Activated naive CD8-positive, alpha-beta T cell treated with anti-CD3 and anti-CD28 coated beads, Interleukin-2, amount 50 U/mL, for 24 hours (primary cell): Measurements from ENCODE around the gene RASGRF2.

Experiments
- ATAC-seq: fragments of 150-1000 bp; cut with Tn5 transposase; one replicate; pipeline ENCODE4 v1.10.0; 2021
- DNase-seq: peaks from one replicate; pipeline ENCODE4 v3.0.0; 2021
- H3K27ac Mint-ChIP-seq: one replicate; pipeline ENCODE4 v1.8.0; 2021; ENCODE audit warnings: mild to moderate bottlenecking, mixed read lengths
- H3K27me3 Mint-ChIP-seq: one replicate; pipeline ENCODE4 v1.8.0; 2021; ENCODE audit warnings: mixed read lengths
- H3K36me3 Mint-ChIP-seq: one replicate; pipeline ENCODE4 v1.8.0; 2021; ENCODE audit warnings: low read depth, mixed read lengths
- H3K4me1 Mint-ChIP-seq: one replicate; pipeline ENCODE4 v1.8.0; 2021; ENCODE audit warnings: mixed read lengths
- H3K4me3 Mint-ChIP-seq: one replicate; pipeline ENCODE4 v1.8.0; 2021; ENCODE audit warnings: mild to moderate bottlenecking, moderate library complexity, mixed read lengths
- H3K9me3 Mint-ChIP-seq: one replicate; pipeline ENCODE4 v1.8.0; 2021; ENCODE audit warnings: mixed read lengths

Gene RASGRF2

DNA sequence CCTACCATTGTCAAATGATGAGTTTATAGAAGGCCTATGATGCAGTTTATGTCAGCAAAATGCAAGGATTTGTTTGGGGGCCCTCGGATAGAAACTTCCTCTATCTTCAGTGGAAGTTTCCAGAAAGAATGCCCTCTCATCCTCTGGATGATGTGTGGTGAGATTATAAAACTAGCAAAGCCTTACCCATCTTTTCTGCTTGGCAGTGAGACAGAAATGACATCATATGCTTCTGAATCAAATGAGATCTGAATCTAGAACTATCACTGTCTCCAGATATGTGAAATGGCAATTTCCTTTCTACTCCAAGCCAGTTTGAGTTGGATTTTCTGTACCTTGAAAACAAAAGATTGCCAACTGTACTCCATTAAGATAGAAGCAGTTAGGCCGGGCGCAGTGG is 212.5 kb downstream of the RASGRF2 start:
- Mint-ChIP-seq H3K27me3 (no peaks in the 10 kb centered on the region), H3K9me3 (no peaks in the 10 kb centered on the region), H3K36me3 (peaks cover 11% of the 10 kb centered on the region), H3K4me1 (no peaks in the 10 kb centered on the region), H3K27ac (no peak overlapping the region), H3K4me3 (no peak overlapping the region)
- DNase-seq = no peak
- no peak for ATAC-seq

DNA sequence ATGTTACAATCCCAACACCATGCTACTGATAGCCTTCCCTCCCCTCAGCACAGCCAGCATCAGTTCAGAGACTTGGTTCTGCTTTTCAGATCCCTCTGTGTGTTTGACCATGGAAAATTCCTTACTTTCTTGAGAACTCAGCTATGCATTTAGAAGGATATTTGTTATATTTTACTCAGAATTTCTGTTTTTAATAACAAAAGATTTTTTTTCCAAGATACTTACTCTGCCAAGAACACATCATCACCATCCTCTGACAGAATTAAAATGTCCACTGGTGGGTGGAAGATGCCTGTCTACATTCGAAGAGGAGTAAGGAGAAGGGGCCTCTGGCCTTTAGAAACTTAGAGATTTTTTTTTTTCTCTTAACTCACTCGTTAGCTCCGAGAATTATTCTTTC is 216.9 kb downstream of the RASGRF2 start:
- Mint-ChIP-seq H3K36me3 (no peaks in the 10 kb centered on the region), H3K9me3 (no peaks in the 10 kb centered on the region), H3K27me3 (no peaks in the 10 kb centered on the region), H3K4me1 (no peaks in the 10 kb centered on the region), H3K4me3 (no peak overlapping the region), H3K27ac (no peak overlapping the region)
- no peak for ATAC-seq
- DNase-seq = no peak

DNA sequence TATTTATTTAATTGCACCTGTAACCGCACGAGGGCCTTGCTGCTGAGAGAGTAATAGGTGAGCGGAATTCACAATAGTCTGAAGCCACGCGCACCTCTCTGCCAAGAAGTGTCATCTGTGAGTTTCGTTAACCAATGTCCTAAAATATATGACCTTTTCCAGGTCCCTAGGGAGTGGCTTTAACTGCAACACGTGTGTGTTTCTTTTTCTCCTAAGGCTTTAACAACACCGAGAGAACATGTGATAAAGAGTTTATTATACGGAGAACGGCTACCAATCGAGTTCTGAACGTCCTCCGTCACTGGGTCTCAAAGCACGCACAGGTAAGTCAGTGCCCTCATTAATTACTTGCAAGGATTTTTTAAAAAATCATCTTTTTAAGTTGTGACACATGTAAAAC is 219.8 kb downstream of the RASGRF2 start:
- Mint-ChIP-seq H3K36me3 (no peaks in the 10 kb centered on the region), H3K4me1 (peaks cover 8% of the 10 kb centered on the region), H3K9me3 (no peaks in the 10 kb centered on the region), H3K4me3 (no peak overlapping the region), H3K27ac (no peak overlapping the region), H3K27me3 (no peaks in the 10 kb centered on the region)
- DNase-seq = no peak
- ATAC-seq = no peak

DNA sequence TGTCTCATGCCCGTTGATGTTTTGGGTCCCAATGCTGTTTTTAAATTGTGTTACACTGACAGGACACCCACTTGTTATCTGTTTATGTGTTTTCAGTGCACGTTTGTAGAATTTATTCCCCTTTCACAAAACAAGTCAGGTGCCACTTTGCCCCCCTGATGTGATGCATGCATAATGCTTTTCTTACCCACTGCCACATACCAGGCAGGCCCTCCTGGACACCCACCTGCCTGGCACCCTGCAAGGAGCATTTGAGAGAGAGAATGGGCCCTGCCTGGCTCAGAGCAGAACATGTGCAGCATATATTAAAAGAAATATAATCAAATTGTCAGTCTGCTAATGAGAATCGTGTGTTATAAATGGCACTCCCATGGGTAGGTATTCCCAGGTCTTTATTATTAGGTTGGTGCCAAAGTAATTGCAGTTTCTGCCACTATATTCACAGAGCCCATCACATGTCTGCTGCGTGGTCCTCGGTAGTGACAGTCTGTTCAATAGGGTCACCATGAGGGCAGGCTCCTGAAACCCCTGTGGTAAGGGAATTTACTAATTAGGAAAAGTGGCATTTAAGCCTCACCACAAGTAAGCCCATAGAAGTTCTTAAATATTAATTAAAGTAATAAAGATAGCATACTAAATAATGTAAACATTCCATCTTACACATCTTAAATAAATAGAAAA is 220.8 kb downstream of the RASGRF2 start:
- DNase-seq (no peak), ATAC-seq (no peak)
- Mint-ChIP-seq H3K27ac (no peak overlapping the region), H3K27me3 (no peaks in the 10 kb centered on the region), H3K4me1 (peaks cover 8% of the 10 kb centered on the region), H3K9me3 (no peaks in the 10 kb centered on the region), H3K36me3 (no peaks in the 10 kb centered on the region), H3K4me3 (no peak overlapping the region)

DNA sequence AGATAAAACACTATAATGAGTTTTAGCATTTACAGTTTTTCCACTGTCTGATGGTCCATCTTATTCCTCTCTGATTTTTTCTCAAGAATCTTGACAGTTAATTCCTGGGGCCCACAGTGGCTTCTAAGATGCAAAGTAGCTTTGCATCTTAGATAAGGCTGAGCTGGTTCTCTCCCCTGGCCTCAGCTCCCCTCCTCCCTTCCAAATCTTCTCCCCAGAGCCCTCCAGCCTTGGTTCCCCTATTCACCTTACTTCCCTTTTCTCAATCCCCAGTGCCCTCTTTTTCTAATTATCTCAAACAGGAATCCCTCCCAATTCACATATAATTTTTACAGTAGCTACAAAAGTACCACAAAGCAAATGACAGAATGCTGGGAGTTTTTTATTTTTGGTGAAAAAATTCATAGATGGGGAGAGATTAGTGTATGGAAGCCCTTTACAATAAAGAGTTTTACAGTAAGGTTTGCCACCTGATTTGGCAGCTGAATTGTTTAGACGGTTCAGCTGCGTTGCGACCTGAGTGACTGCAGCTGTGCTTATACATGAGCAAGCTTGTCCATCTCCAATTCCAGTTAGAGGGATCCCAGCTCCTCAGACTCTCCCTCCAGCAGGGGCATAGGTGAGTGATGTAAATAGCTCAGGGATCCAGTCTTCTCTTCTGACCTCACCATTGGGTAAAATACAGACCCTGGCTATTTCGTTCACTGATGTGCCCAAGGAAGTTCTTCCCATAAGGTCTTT is 221.6 kb downstream of the RASGRF2 start:
- H3K9me3 Mint-ChIP-seq = no peaks in the 10 kb centered on the region
- peaks cover 8% of the 10 kb centered on the region for H3K4me1 Mint-ChIP-seq
- H3K36me3 Mint-ChIP-seq = no peaks in the 10 kb centered on the region
- H3K27me3 Mint-ChIP-seq = no peaks in the 10 kb centered on the region
- H3K4me3 Mint-ChIP-seq = no peak overlapping the region
- DNase-seq (no peak), ATAC-seq (no peak)
- no peak overlapping the region for H3K27ac Mint-ChIP-seq

DNA sequence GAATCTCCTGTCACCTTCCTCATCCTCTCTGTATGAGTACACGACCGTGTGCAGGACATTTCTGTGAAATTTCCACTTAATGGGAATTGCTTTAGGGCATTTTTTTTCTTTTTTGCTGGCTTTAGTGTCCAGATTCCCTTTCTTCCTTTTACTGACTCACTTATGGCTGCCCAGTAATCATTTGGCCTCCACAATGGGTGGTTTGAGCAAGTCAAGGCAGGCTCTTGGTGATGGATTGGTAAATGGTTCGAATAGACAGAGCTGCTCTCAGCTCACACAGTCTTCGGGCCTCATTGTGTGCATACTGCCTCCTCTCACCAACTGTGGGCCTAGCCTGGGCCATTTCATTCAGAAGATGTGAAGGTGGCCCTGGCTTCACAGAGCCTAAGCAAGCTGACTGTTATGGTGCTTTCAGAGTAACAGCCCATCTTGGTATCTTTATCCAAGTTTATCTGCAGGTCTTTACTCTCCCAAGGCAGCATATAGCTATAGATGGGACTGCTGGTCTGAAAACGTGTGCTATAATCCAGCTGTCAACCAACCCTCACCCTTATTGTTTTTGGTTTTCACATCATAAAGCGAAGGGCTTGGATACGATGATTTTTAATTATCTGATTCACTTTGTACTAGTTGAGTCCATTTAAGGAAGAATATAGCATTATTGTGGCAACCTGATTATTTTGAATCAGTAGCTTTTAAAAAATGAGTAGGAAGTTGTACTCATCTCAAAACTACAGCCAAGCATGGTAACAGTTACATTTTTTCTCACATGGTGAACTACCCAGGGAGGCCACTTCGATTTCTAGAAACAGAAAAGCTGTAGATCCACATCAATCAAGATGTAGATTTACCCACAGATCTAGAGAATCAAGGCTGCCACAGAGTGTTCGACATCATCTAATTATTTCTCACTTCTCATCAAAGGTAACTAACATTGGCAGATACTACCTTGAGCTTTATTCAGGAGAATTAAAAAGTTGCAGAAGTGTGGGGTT is 222.5 kb downstream of the RASGRF2 start:
- Mint-ChIP-seq H3K4me1 (peaks cover 8% of the 10 kb centered on the region), H3K27me3 (no peaks in the 10 kb centered on the region), H3K4me3 (no peak overlapping the region), H3K36me3 (no peaks in the 10 kb centered on the region), H3K27ac (no peak overlapping the region), H3K9me3 (no peaks in the 10 kb centered on the region)
- ATAC-seq (peak; percentile 33), DNase-seq (no peak)

DNA sequence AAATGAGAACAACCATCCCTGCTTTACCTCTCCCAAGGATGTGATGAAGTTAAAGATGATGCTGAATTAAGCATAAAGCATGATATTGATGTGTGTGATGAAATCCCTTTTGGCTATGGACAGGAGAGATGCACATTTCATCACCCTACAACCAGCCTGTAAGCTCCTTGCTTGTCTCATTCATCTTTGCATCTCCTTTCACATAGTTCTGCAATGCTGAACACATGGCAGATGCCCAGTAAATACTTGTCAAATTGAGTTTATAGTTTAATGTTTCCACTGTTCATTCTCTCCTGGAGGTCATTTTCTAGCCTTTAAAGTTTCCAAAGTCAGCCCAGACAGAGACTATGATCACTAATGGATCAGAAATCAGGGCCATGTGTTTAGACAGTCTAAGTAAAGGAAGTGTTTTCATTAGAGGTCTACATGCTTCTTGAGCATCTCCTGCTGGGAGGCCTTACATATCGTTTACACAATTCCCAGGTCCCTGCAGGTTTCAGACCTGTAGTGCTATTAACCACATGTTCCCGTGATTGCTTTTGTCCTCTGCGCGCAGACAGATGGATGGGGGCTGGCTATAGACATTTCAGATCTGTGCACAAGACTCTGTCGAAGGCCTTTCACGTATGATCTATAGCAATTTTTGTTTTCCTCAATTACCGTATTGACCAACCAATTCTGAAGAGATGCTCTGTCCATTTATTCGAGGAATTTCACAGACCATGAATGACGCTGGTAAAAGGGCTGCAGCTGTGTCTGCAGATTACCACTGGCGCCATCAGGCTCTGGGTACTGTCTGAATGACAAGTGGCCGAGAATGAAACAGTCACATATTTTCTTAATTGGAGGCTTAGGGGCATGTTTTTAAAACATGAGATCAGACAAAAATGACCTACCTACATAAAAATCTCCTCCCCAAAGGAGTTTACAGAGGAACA is 223.9 kb downstream of the RASGRF2 start:
- DNase-seq = no peak
- H3K4me3 Mint-ChIP-seq = no peak overlapping the region
- no peaks in the 10 kb centered on the region for H3K27me3 Mint-ChIP-seq
- no peaks in the 10 kb centered on the region for H3K36me3 Mint-ChIP-seq
- H3K4me1 Mint-ChIP-seq = peaks cover 9% of the 10 kb centered on the region
- no peaks in the 10 kb centered on the region for H3K9me3 Mint-ChIP-seq
- H3K27ac Mint-ChIP-seq = no peak overlapping the region
- no peak for ATAC-seq

DNA sequence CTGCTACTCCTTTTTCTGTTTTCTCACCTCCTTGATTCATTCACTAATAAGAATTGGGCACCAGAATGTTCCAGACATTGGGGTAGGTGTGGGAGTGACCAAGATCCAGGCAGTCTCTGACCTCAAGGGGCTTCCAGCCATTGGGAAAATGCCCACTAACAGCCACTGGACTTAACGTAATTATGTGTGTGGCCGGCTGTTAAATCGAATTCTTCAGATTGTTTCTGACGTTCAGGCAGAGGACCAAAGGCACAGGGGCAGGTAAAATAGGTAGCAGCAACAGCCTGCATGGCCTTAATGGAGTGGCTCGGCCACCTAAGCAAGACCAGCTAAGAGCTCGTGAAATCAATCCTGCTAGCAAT is 224.6 kb downstream of the RASGRF2 start:
- no peak for ATAC-seq
- no peak for DNase-seq
- no peak overlapping the region for H3K4me3 Mint-ChIP-seq
- no peaks in the 10 kb centered on the region for H3K27me3 Mint-ChIP-seq
- H3K36me3 Mint-ChIP-seq = no peaks in the 10 kb centered on the region
- H3K4me1 Mint-ChIP-seq = peaks cover 9% of the 10 kb centered on the region
- no peak overlapping the region for H3K27ac Mint-ChIP-seq
- no peaks in the 10 kb centered on the region for H3K9me3 Mint-ChIP-seq

DNA sequence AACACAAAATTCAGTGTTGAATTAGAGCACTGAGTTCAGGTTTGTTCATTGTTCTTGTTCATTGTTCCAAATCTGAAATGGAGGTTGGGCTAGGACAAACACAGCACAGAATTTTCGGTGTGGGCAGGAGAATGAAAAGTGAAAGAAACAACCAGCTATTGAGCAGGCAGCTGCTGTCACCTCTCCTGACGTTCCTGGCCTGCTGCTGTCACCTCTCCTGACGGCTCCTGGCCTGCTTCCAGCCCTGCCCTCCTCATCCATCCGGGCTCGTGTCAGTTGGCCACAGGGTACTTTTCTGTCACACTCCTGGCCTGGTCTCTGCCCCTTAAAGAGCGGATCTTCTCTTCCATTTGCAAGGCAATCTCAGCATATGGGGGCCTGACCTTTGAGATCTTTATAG is 227.7 kb downstream of the RASGRF2 start:
- Mint-ChIP-seq H3K4me3 (no peak overlapping the region), H3K27me3 (no peaks in the 10 kb centered on the region), H3K27ac (no peak overlapping the region), H3K36me3 (no peaks in the 10 kb centered on the region), H3K9me3 (no peaks in the 10 kb centered on the region), H3K4me1 (peaks cover 6% of the 10 kb centered on the region)
- ATAC-seq = no peak
- DNase-seq = no peak

DNA sequence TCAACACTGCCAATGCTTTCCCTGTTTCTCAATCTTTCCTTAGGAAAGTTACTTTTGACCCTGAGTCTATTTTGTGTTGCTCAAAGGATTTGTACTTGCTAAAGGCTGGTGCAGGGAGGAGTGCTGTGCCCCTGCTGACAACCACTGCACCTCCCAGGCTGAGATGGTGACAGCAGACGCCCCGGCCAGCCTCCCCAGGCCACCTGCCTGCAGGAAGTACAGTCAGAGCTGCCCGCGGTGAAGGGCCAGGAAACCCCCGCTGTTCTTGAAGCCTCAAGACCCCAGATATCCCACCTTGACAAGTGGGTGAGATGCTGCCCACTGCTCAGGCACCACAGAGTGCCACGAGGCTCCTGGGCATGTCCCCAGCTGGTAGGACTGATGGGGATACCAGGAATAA is 228.8 kb downstream of the RASGRF2 start:
- Mint-ChIP-seq H3K27ac (no peak overlapping the region), H3K36me3 (no peaks in the 10 kb centered on the region), H3K27me3 (no peaks in the 10 kb centered on the region), H3K9me3 (no peaks in the 10 kb centered on the region), H3K4me3 (no peak overlapping the region), H3K4me1 (peaks cover 1% of the 10 kb centered on the region)
- no peak for DNase-seq
- ATAC-seq = no peak

DNA sequence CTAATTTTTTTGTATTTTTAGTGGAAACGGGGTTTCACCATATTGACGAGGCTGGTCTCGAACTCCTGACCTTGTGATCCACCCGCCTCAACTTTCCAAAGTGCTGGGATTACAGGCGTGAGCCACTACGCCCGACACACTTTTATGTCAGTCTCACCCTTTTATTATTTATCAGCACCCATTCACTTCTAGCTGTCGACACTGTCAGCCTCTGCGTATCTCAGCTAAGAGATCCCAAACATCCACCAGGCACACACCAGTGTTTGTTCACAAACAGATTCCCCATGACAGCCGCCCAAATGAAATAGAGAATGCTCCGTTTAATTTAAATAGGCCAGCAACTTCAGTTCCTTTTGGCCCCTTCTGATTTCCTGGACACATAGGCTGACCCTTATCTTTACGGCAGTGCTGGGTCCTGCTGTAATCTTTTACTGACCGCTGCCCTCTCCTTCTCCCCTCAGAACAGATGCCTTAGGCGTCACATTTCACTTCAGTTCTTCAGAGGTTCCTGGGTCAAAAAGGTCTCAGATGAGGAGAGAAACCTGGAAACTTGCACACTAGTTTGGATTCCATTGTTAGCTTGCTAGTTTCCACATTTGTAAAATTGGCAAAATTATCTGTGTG is 229.8 kb downstream of the RASGRF2 start:
- DNase-seq = no peak
- ATAC-seq = no peak
- no peaks in the 10 kb centered on the region for H3K9me3 Mint-ChIP-seq
- H3K27me3 Mint-ChIP-seq = peaks cover 2% of the 10 kb centered on the region
- peaks cover 7% of the 10 kb centered on the region for H3K4me1 Mint-ChIP-seq
- no peaks in the 10 kb centered on the region for H3K36me3 Mint-ChIP-seq
- no peak overlapping the region for H3K27ac Mint-ChIP-seq
- H3K4me3 Mint-ChIP-seq = no peak overlapping the region

DNA sequence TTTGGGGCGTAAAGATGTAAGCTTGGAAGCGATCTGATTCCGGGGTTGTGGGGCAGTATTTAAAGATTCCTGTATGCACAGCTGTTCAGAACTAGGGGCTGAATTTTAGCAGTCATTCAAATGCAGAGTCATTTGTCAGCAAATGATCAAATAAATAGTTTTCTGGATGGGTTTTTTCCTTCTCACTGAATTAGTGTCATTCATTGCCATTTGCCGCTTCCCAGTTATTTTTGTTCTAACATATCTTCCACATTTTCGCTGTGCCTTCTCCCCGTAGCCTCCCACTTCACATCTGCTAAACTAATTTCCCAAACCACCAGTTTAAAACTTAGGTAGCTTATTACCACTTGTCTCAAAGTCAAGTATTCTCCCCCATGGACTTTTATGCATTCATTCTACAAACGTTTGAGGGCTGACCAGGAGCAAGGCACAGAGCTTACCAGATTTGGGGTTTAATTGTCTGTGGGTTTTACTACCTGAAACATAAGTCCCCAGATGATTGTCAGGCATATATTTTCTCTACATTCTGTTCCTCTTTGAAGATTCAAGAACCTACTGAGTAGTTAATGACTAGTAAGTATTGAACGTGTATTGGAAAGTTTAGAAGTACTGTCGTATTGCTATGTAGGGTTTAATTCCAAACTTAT is 231.7 kb downstream of the RASGRF2 start:
- ATAC-seq (no peak), DNase-seq (no peak)
- Mint-ChIP-seq H3K4me3 (no peak overlapping the region), H3K9me3 (no peaks in the 10 kb centered on the region), H3K36me3 (no peaks in the 10 kb centered on the region), H3K27me3 (peaks cover 3% of the 10 kb centered on the region), H3K27ac (no peak overlapping the region), H3K4me1 (peaks cover 10% of the 10 kb centered on the region)

DNA sequence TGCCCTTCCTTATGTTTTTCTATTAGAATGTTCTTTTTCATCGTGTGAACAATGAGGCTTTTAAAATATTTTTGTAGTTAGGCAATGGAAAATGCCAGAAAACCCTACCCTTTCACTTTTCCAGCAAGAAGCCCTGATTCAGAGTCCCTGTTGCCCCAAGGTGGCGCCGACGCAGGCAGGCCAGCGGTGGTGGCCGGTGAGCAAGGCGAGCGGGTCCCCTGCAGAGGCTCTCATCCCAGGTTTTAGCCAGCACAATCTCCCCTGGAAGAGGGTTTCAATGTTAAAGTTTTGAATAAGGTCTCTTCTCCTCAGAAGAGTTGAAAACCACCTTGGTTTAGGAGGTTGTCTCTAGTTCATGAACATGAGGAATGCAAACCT is 232.2 kb downstream of the RASGRF2 start:
- ATAC-seq = no peak
- Mint-ChIP-seq H3K36me3 (no peaks in the 10 kb centered on the region), H3K27ac (no peak overlapping the region), H3K27me3 (peaks cover 3% of the 10 kb centered on the region), H3K4me3 (no peak overlapping the region), H3K9me3 (no peaks in the 10 kb centered on the region), H3K4me1 (peaks cover 10% of the 10 kb centered on the region)
- no peak for DNase-seq
